Adipose tissue (tissue), 3 donors: ENCODE results near the gene MORN4. TPM values are rescaled to one million over a fixed set of nuclear protein-coding genes. Genes with fewer than 3 reads are reported as not detected.

Source experiments
- H3K27ac ChIP-seq: one replicate; pipeline ENCODE4 v1.5.1; 2013; ENCODE audit warnings: low read depth, low read length
- WGBS, 3 donors: extraction: QIAGEN DNeasy Blood & Tissue Kit; methylation state at CpG; one replicate each; pipeline ENCODE4 v1.1.7; 2013; 5-methylcytosine and 5-hydroxymethylcytosine counted together
- polyA plus RNA-seq, 3 donors: library from polyadenylated mRNA; stranded (reverse); fragments of 200-250 nt; gene quantifications; one replicate each; pipeline ENCODE4 v1.2.3, GENCODE V29; 2013
- donor health status: healthy with polysubstance abuse.
- donor health status: Bipolar disorder and iron deficiency.
- donor health status: healthy.

MORN4 gene
- polyA plus RNA-seq, 3 donors = 2.8 to 4.6 (median 4.0) TPM

GRCh38 chr10:97564776-97565175 lies 68.5 kb downstream of the MORN4 start:
- WGBS, 3 donors = 72 to 91% (median 86%) methylated on average over 4 of the region's 4 CpGs

More at GRCh38 chr10:97564776-97565175, 68.5 kb downstream of the MORN4 start:
- no peak overlapping the region for H3K27ac ChIP-seq

Other genes with a start within 250 kb of the MORN4 start
- gene RRP12, start 232.2 kb downstream of the MORN4 start, polyA plus RNA-seq = 10 to 100 TPM; 10.9 to 22.4 (median 17.4) TPM
- 100 to 1,000 TPM in 2 of 3 donors, 10 to 100 TPM in 1; 77.7 to 201 (median 193) TPM for gene PGAM1, start 207.3 kb downstream of the MORN4 start, polyA plus RNA-seq
- gene EXOSC1, start 187.5 kb downstream of the MORN4 start, polyA plus RNA-seq = 10 to 100 TPM; 25.5 to 30.5 (median 26.0) TPM
- 10 to 100 TPM; 19.6 to 31.8 (median 25.2) TPM for gene ZDHHC16, start 187.3 kb downstream of the MORN4 start, polyA plus RNA-seq
- gene MMS19, start 135.1 kb downstream of the MORN4 start, polyA plus RNA-seq = 10 to 100 TPM; 30.1 to 47.9 (median 31.4) TPM
- 10 to 100 TPM in 2 of 3 donors, 1 to 10 TPM in 1; 8.0 to 38.8 (median 24.9) TPM for gene UBTD1, start 134.6 kb downstream of the MORN4 start, polyA plus RNA-seq
- gene ANKRD2, start 60.7 kb downstream of the MORN4 start, polyA plus RNA-seq = 1 to 10 TPM in 1 of 3 donors, under 1 TPM in 2; 0.21 to 2.5 (median 0.67) TPM
- 1 to 10 TPM; 1.2 to 6.6 (median 4.6) TPM for gene HOGA1, start 49.1 kb downstream of the MORN4 start, polyA plus RNA-seq
- gene C10orf62, start 43.8 kb downstream of the MORN4 start, polyA plus RNA-seq = under 1 TPM in 1 of 3 donors, not detected in 2; 0.10 TPM
- 1 to 10 TPM; 2.7 to 9.7 (median 8.6) TPM for gene PI4K2A, start 7.2 kb upstream of the MORN4 start, polyA plus RNA-seq
- gene AVPI1, start 53.7 kb upstream of the MORN4 start, polyA plus RNA-seq = 10 to 100 TPM in 2 of 3 donors, 1 to 10 TPM in 1; 8.5 to 38.3 (median 27.8) TPM
- 10 to 100 TPM in 1 of 3 donors, 1 to 10 TPM in 2; 4.5 to 29.9 (median 8.7) TPM for gene MARVELD1, start 80.2 kb upstream of the MORN4 start, polyA plus RNA-seq
- gene ZFYVE27, start 103.6 kb upstream of the MORN4 start, polyA plus RNA-seq = 10 to 100 TPM; 13.5 to 16.4 (median 14.6) TPM
- 10 to 100 TPM in 1 of 3 donors, under 1 TPM in 2; 0.11 to 86.2 (median 0.67) TPM for gene SFRP5, start 138.5 kb upstream of the MORN4 start, polyA plus RNA-seq
- 1 to 10 TPM in 1 of 3 donors, under 1 TPM in 2; 0.11 to 2.7 (median 0.43) TPM for gene GOLGA7B, start 216.3 kb upstream of the MORN4 start, polyA plus RNA-seq